Neuronal stem cell (in vitro differentiated cells): ENCODE data around the gene C22orf15.

Experiments
- DNase-seq: peaks from one replicate; pipeline ENCODE4 v3.0.0-alpha.2; 2013; ENCODE audit warnings: low spot score
- H2AFZ ChIP-seq: one replicate; pipeline ENCODE4 v1.6.1; 2013; ENCODE audit warnings: mild to moderate bottlenecking, low read length, inconsistent platforms
- H2AK5ac ChIP-seq: 2 replicates; pipeline ENCODE4 v1.6.1; 2013; ENCODE audit warnings: low read depth, mild to moderate bottlenecking, inconsistent platforms, low read length, moderate library complexity, mixed read lengths
- H2BK120ac ChIP-seq: 2 replicates; pipeline ENCODE4 v1.6.1; 2013; ENCODE audit warnings: low read depth, mild to moderate bottlenecking, inconsistent platforms, low read length, moderate library complexity, mixed read lengths
- H2BK12ac ChIP-seq: one replicate; pipeline ENCODE4 v1.6.1; 2013; ENCODE audit warnings: low read length, inconsistent platforms
- H2BK15ac ChIP-seq: 2 replicates; pipeline ENCODE4 v1.6.1; 2013; ENCODE audit warnings: mild to moderate bottlenecking, low read length, inconsistent platforms, mixed read lengths
- H2BK5ac ChIP-seq: one replicate; pipeline ENCODE4 v1.6.1; 2013; ENCODE audit warnings: inconsistent platforms, mild to moderate bottlenecking, low read length, moderate library complexity
- H3K14ac ChIP-seq: one replicate; pipeline ENCODE4 v1.6.1; 2013; ENCODE audit warnings: low read length, inconsistent platforms
- H3K18ac ChIP-seq: 2 replicates; pipeline ENCODE4 v1.6.1; 2013; ENCODE audit warnings: low read length, inconsistent platforms
- H3K23ac ChIP-seq: 2 replicates; pipeline ENCODE4 v1.6.1; 2013; ENCODE audit warnings: low read depth, mild to moderate bottlenecking, mixed read lengths, low read length, inconsistent platforms; ENCODE audit not compliant: poor library complexity
- H3K27ac ChIP-seq: replicated peaks from 3 replicates; pipeline ENCODE4 v1.5.1; 2013; ENCODE audit warnings: low read length, inconsistent platforms
- H3K27me3 ChIP-seq, 3 experiments: 2 replicates each; pipeline ENCODE4 v1.6.1; 2013; ENCODE audit warnings: low read length in 3 of 3, mild to moderate bottlenecking in 2 of 3, inconsistent platforms in 1 of 3, low read depth in 1 of 3, mixed read lengths in 1 of 3, moderate library complexity in 1 of 3; ENCODE audit not compliant: control insufficient read depth in 3 of 3, insufficient read depth in 3 of 3
- H3K36me3 ChIP-seq, 2 donors: replicated peaks in 1 of 2; 2 replicates each; pipeline ENCODE4 v1.6.1; 2013; ENCODE audit warnings: low read length in 2 of 2; ENCODE audit not compliant: control insufficient read depth in 2 of 2, insufficient read depth in 2 of 2
- H3K4ac ChIP-seq: 2 replicates; pipeline ENCODE4 v1.6.1; 2013; ENCODE audit warnings: inconsistent platforms, mild to moderate bottlenecking, low read length, moderate library complexity
- H3K4me1 ChIP-seq, 2 donors: 1 replicate in 1 of 2; 2 replicates in 1 of 2; pipeline ENCODE4 v1.6.1; 2013; ENCODE audit warnings: low read length in 2 of 2, low read depth in 1 of 2; ENCODE audit not compliant: control insufficient read depth in 2 of 2, insufficient read depth in 1 of 2
- H3K4me2 ChIP-seq: one replicate; pipeline ENCODE4 v1.6.1; 2013; ENCODE audit warnings: mild to moderate bottlenecking, low read length, inconsistent platforms; ENCODE audit not compliant: insufficient read depth, poor library complexity, severe bottlenecking
- H3K4me3 ChIP-seq, 2 donors: 2 replicates each; pipeline ENCODE4 v1.5.1; 2013; ENCODE audit warnings: low read length in 2 of 2, mild to moderate bottlenecking in 2 of 2, inconsistent platforms in 1 of 2, moderate library complexity in 1 of 2
- H3K79me1 ChIP-seq: one replicate; pipeline ENCODE4 v1.6.1; 2013; ENCODE audit warnings: low read depth, mild to moderate bottlenecking, inconsistent platforms, low read length, moderate library complexity
- H3K9ac ChIP-seq: one replicate; pipeline ENCODE4 v1.6.1; 2013; ENCODE audit warnings: mild to moderate bottlenecking, low read depth, low read length, inconsistent platforms; ENCODE audit not compliant: poor library complexity
- H3K9me3 ChIP-seq, 2 donors: replicated peaks in 1 of 2; 2 replicates each; pipeline versions ENCODE3 to v1.6.1; 2013; ENCODE audit warnings: low read length in 2 of 2, mild to moderate bottlenecking in 2 of 2, inconsistent platforms in 1 of 2, low read depth in 1 of 2, mixed read lengths in 1 of 2, moderate library complexity in 1 of 2; ENCODE audit not compliant: control insufficient read depth in 2 of 2, insufficient read depth in 1 of 2
- H4K8ac ChIP-seq: one replicate; pipeline ENCODE4 v1.6.1; 2013; ENCODE audit warnings: low read depth, mild to moderate bottlenecking, inconsistent platforms, low read length, moderate library complexity
- H4K91ac ChIP-seq: one replicate; pipeline ENCODE4 v1.6.1; 2013; ENCODE audit warnings: low read length, low read depth, mild to moderate bottlenecking, inconsistent platforms; ENCODE audit not compliant: poor library complexity
- WGBS, 2 donors: extraction: QIAGEN DNeasy Blood & Tissue Kit; methylation state at CpG; one replicate each; pipeline ENCODE4 v1.1.7; 2013; ENCODE audit warnings: missing lambda C conversion rate in 2 of 2, mixed read lengths in 1 of 2; ENCODE audit not compliant: insufficient read length in 2 of 2, insufficient replicate concordance in 1 of 2; ENCODE audit errors: extremely low coverage in 2 of 2; 5-methylcytosine and 5-hydroxymethylcytosine counted together

The C22orf15 gene

DNA sequence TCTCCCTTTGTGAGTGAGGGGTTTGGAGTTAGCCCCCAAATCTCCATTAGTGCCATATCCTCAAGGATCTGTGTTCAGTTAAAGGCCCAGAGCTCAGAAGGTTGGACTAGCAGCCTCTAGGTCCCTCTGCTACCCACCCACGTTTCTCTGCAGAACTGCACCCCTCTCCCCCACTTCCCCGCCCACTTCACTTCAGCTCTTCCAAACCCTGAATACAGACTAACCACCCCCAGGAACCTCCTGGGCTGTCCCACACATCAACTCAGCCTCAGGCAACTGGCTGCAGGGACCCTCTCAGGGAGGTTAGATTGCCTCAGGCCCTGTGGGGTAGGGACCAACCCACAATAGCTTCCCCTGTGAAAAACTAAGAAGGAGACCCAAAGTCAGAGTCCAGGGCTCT, 9.4 kb upstream of the C22orf15 start:
- Histone ChIP-seq H2BK120ac (no peak overlapping the region), H3K4me2 (no peak overlapping the region), H3K27me3 (peaks cover 0 to 4% (median 0%) of the 10 kb centered on the region in 3 experiments), H3K23ac (no peak overlapping the region), H2AFZ (no peak overlapping the region), H3K9ac (no peak overlapping the region), H3K27ac (no peak overlapping the region), H3K9me3 (no peaks in the 10 kb centered on the region), H3K4me3 (no peak overlapping the region), H2BK12ac (no peak overlapping the region), H2BK15ac (no peak overlapping the region), H4K91ac (no peak overlapping the region), H3K36me3 (no peaks in the 10 kb centered on the region), H2BK5ac (no peak overlapping the region), H3K4me1 (peaks cover 4 to 5% of the 10 kb centered on the region in 2 donors), H2AK5ac (no peak overlapping the region), H3K79me1 (peaks cover 2% of the 10 kb centered on the region), H3K18ac (no peak overlapping the region), H3K4ac (no peak overlapping the region), H3K14ac (no peak overlapping the region), H4K8ac (no peak overlapping the region)
- no CpG with 5 or more reads among the region's 2 CpGs for WGBS, 2 donors
- DNase-seq, result no peak

DNA sequence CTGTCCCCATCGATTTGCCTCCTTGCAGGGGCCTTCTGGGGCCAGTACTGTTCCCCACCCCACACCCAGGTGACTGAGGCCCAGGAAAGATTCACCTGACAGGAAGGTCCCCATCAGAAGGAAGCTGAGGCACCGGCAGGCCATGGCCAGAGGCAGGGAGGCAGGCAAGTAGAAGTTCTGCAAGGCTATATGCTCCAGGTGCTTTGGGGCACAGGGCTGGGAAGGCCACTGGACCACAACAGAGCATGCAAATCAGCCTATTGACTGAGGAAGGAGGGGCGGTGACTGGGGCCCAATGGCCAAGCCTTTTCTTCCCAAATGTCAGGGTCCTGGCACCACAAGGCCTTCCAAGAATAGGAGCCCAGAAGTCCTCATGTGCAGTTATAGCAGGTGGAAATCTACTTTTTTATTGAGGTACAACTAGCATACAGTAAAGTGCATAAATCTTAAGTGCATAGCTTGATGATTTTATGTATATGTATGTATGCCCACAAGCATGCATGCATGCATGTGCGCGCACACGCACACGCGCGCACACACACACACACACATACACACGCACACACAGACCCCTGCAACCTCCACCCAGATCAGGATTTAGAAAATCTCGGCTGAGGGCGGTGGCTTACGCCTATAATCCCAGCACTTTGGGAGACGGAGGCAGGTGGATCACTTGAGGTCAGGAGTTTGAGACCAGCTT, 8.4 kb upstream of the C22orf15 start, which contains the start of gene VPREB3:
Gene VPREB3 (minus strand): TSS at position 206 of the 700 bp plus-strand sequence. CDS start 62 bp downstream, at position 144.
- Histone ChIP-seq H3K14ac (no peak within 1 kb of the TSS), H4K8ac (no peak within 1 kb of the TSS), H2BK15ac (no peak within 1 kb of the TSS), H2BK5ac (no peak within 1 kb of the TSS), H3K27me3 (peaks cover 0 to 4% (median 0%) of the 10 kb centered on the region in 3 experiments), H3K79me1 (peaks cover 2% of the 10 kb centered on the region), H3K4me3 (no peak within 1 kb of the TSS), H3K4ac (no peak within 1 kb of the TSS), H2AK5ac (no peak within 1 kb of the TSS), H3K9ac (no peak within 1 kb of the TSS), H3K4me2 (no peak within 1 kb of the TSS), H3K27ac (no peak within 1 kb of the TSS), H2AFZ (no peak within 1 kb of the TSS), H4K91ac (no peak within 1 kb of the TSS), H3K23ac (no peak within 1 kb of the TSS), H3K9me3 (no peaks in the 10 kb centered on the region), H2BK120ac (no peak within 1 kb of the TSS), H3K18ac (no peak within 1 kb of the TSS), H2BK12ac (no peak within 1 kb of the TSS), H3K36me3 (no peaks in the 10 kb centered on the region), H3K4me1 (peaks cover 4 to 5% of the 10 kb centered on the region in 2 donors)
- DNase-seq, result no peak
- no CpG with 5 or more reads among the region's 14 CpGs for WGBS, 2 donors

DNA sequence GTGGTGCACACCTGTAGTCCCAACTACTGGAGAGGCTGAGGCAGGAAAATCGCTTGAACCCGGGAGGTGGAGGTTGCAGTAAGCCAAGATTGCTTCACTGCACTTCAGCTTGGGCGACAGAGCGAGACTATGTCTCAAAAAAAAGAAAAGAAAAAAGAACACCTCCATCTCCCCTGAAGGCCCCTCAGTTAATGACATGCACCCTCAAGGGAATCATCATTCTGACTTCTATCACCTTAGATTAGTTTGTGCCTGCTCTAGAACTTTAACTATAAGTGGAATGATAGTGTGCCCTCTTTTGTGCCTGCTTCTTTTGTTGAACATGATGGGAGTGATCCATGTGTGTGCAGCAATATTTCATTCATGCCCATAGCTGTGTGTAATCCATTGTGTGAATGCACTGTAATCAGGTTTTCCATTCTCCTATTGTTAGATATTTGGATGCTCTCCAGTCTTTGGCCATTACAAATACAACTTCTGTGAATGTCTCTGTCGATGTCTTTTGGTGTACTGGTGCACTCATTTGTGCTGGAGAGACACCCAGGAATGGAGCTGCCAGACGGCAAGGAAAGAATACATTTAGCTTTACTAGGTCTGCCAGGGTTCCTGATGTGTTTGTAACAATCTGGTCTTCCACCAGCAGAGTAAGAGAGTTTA, 7.7 kb upstream of the C22orf15 start:
- H3K79me1 ChIP-seq, result no peaks in the 10 kb centered on the region
- no CpG with 5 or more reads among the region's 6 CpGs for WGBS, 2 donors
- DNase-seq, result no peak

DNA sequence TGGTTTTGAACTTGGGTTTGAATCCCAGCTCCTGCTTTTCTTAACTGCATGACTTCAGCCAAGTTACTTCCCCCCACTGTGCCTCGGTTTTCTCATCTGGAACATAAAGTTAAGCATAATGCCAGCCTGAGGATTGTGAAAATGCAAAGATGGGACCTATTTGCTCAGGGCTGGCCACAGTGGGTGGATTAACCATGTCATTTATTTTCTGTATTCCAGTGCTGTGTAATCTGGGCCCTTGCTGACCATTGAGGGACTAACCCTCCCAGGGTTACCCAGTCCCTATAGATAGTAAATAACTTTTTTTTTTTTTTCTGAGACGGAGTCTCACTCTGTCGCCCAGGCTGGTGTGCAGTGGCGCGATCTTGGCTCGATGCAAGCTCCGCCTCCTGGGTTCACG, 7.1 kb upstream of the C22orf15 start:
- no peak overlapping the region for H3K14ac ChIP-seq
- no peak overlapping the region for H3K27ac ChIP-seq
- H4K8ac ChIP-seq, result no peak overlapping the region
- H3K4me1 ChIP-seq, result no peaks in the 10 kb centered on the region
- H2AFZ ChIP-seq, result no peak overlapping the region
- no peak overlapping the region for H2BK12ac ChIP-seq
- H3K27me3 ChIP-seq, result no peaks in the 10 kb centered on the region
- H3K79me1 ChIP-seq, result no peaks in the 10 kb centered on the region
- no peak overlapping the region for H2AK5ac ChIP-seq
- DNase-seq, result no peak
- H3K9me3 ChIP-seq, result no peaks in the 10 kb centered on the region
- H3K18ac ChIP-seq, result no peak overlapping the region
- H2BK120ac ChIP-seq, result no peak overlapping the region
- no peak overlapping the region for H3K9ac ChIP-seq
- no peak overlapping the region for H3K4me2 ChIP-seq
- H4K91ac ChIP-seq, result no peak overlapping the region
- H3K4ac ChIP-seq, result no peak overlapping the region
- H3K4me3 ChIP-seq, result no peak overlapping the region
- no peaks in the 10 kb centered on the region for H3K36me3 ChIP-seq
- no peak overlapping the region for H2BK5ac ChIP-seq
- no CpG with 5 or more reads among the region's 8 CpGs for WGBS, 2 donors
- H3K23ac ChIP-seq, result no peak overlapping the region
- no peak overlapping the region for H2BK15ac ChIP-seq

More for the DNA sequence above, 7.7 kb upstream of the C22orf15 start:
- Histone ChIP-seq H2AFZ (no peak overlapping the region), H3K9ac (no peak overlapping the region), H2AK5ac (no peak overlapping the region), H3K23ac (no peak overlapping the region), H3K27ac (no peak overlapping the region), H3K4me1 (peaks cover 0 to 1% of the 10 kb centered on the region in 2 donors), H3K18ac (no peak overlapping the region), H3K36me3 (no peaks in the 10 kb centered on the region), H4K8ac (no peak overlapping the region), H2BK120ac (no peak overlapping the region), H2BK15ac (no peak overlapping the region), H3K4me3 (no peak overlapping the region), H2BK12ac (no peak overlapping the region), H3K4ac (no peak overlapping the region), H3K14ac (no peak overlapping the region), H2BK5ac (no peak overlapping the region), H3K4me2 (no peak overlapping the region), H4K91ac (no peak overlapping the region), H3K27me3 (no peaks in the 10 kb centered on the region), H3K9me3 (no peaks in the 10 kb centered on the region)
